GM21825 (cell line): ENCODE results near the gene IRAK2.
"Not testable (repeated sequence)": the region's sequence is repeated elsewhere in the genome, so short reads cannot be mapped to it uniquely, and the experiment has no call there.

Source experiments
- ATAC-seq: cut with Tn5 transposase; IDR thresholded peaks from one replicate; pipeline ENCODE4 v1.9.1; 2021; ENCODE audit warnings: mild to moderate bottlenecking, moderate library complexity; ENCODE audit not compliant: unreplicated experiment

Gene IRAK2

GRCh38 chr3:10248984-10249748 lies 84.4 kb downstream of the IRAK2 start:
- no peak for ATAC-seq

- ATAC-seq = no peak
Observed at GRCh38 chr3:10249833-10250232, 85.1 kb downstream of the IRAK2 start.

- no peak for ATAC-seq
Observed at GRCh38 chr3:10251006-10251405, 86.3 kb downstream of the IRAK2 start.

- ATAC-seq = no peak
Observed at GRCh38 chr3:10253731-10254130, 89.0 kb downstream of the IRAK2 start.

GRCh38 chr3:10255835-10256234 lies 91.1 kb downstream of the IRAK2 start:
- no peak for ATAC-seq

GRCh38 chr3:10259036-10259435 lies 94.3 kb downstream of the IRAK2 start:
- ATAC-seq = no peak

GRCh38 chr3:10259798-10260197 lies 95.1 kb downstream of the IRAK2 start:
- no peak for ATAC-seq

GRCh38 chr3:10260211-10260701 lies 95.5 kb downstream of the IRAK2 start:
- ATAC-seq = no peak

- no peak for ATAC-seq
Observed at GRCh38 chr3:10262027-10262426, 97.3 kb downstream of the IRAK2 start.

GRCh38 chr3:10263646-10264363 lies 99.1 kb downstream of the IRAK2 start:
- no peak for ATAC-seq

GRCh38 chr3:10265833-10266232 lies 101.1 kb downstream of the IRAK2 start:
- no peak for ATAC-seq

GRCh38 chr3:10266936-10267335 lies 102.2 kb downstream of the IRAK2 start:
- ATAC-seq = not testable (repeated sequence)

- no peak for ATAC-seq
Observed at GRCh38 chr3:10268116-10268515, 103.4 kb downstream of the IRAK2 start.

GRCh38 chr3:10268930-10269329 lies 104.2 kb downstream of the IRAK2 start:
- no peak for ATAC-seq

GRCh38 chr3:10269443-10269842 lies 104.7 kb downstream of the IRAK2 start:
- no peak for ATAC-seq

- ATAC-seq = not testable (repeated sequence)
Observed at GRCh38 chr3:10272476-10272875, 107.8 kb downstream of the IRAK2 start.

GRCh38 chr3:10272977-10273376 lies 108.3 kb downstream of the IRAK2 start:
- ATAC-seq = no peak

GRCh38 chr3:10273702-10274305 lies 109.1 kb downstream of the IRAK2 start:
- ATAC-seq = no peak

GRCh38 chr3:10274601-10275000 lies 109.9 kb downstream of the IRAK2 start:
- no peak for ATAC-seq

GRCh38 chr3:10277115-10277625 lies 112.5 kb downstream of the IRAK2 start:
- ATAC-seq = no peak

- no peak for ATAC-seq
Observed at GRCh38 chr3:10278501-10278900, 113.8 kb downstream of the IRAK2 start.
